H9 (cell line): ENCODE data around the gene RRBP1. TPM values are rescaled to one million over a fixed set of nuclear protein-coding genes. Genes with fewer than 3 reads are reported as not detected.

Experiments
- DNase-seq: peaks from one replicate; pipeline ENCODE4 v3.0.0-alpha.2; 2017
- H2AFZ ChIP-seq: one replicate; pipeline ENCODE4 v1.6.1; 2013; ENCODE audit warnings: mild to moderate bottlenecking, low read length, control low read depth, moderate library complexity
- H2AK5ac ChIP-seq: 2 replicates; pipeline ENCODE4 v1.6.1; 2013; ENCODE audit warnings: low read length, control low read depth, mixed read lengths; ENCODE audit not compliant: insufficient read length
- H2BK120ac ChIP-seq: one replicate; pipeline ENCODE4 v1.6.1; 2013; ENCODE audit warnings: low read depth, mild to moderate bottlenecking, low read length, control low read depth, inconsistent platforms; ENCODE audit not compliant: poor library complexity, severe bottlenecking
- H2BK12ac ChIP-seq: 2 replicates; pipeline ENCODE4 v1.6.1; 2013; ENCODE audit warnings: low read length, control low read depth, mixed read lengths, low read depth; ENCODE audit not compliant: insufficient read length
- H2BK15ac ChIP-seq: 2 replicates; pipeline ENCODE4 v1.6.1; 2013; ENCODE audit warnings: low read depth, low read length, control low read depth
- H2BK20ac ChIP-seq: one replicate; pipeline ENCODE4 v1.6.1; 2013; ENCODE audit warnings: low read depth, mild to moderate bottlenecking, low read length, control low read depth, inconsistent platforms; ENCODE audit not compliant: poor library complexity, severe bottlenecking
- H2BK5ac ChIP-seq: 2 replicates; pipeline ENCODE4 v1.6.1; 2013; ENCODE audit warnings: low read length, control low read depth, mixed read lengths; ENCODE audit not compliant: insufficient read length
- H3K14ac ChIP-seq: 2 replicates; pipeline ENCODE4 v1.6.1; 2013; ENCODE audit warnings: low read length, control low read depth; ENCODE audit not compliant: insufficient read depth
- H3K18ac ChIP-seq: 2 replicates; pipeline ENCODE4 v1.6.1; 2013; ENCODE audit warnings: low read depth, mild to moderate bottlenecking, mixed read lengths, low read length, control low read depth; ENCODE audit not compliant: insufficient read length
- H3K23ac ChIP-seq: 2 replicates; pipeline ENCODE4 v1.6.1; 2013; ENCODE audit warnings: low read length, control low read depth, mixed read lengths, low read depth; ENCODE audit not compliant: insufficient read length
- H3K23me2 ChIP-seq: 2 replicates; pipeline ENCODE4 v1.6.1; 2013; ENCODE audit warnings: low read depth, mild to moderate bottlenecking, mixed read lengths, low read length, control low read depth; ENCODE audit not compliant: insufficient read length, poor library complexity, severe bottlenecking
- H3K27ac ChIP-seq: 2 replicates; pipeline ENCODE4 v1.5.1; 2013; ENCODE audit warnings: low read length, control low read depth, mixed read lengths, low read depth; ENCODE audit not compliant: insufficient read length
- H3K27me3 ChIP-seq: 2 replicates; pipeline ENCODE4 v1.6.1; 2013; ENCODE audit warnings: low read length, control low read depth, inconsistent platforms; ENCODE audit not compliant: insufficient read depth
- H3K4ac ChIP-seq: 2 replicates; pipeline ENCODE4 v1.6.1; 2013; ENCODE audit warnings: low read depth, mild to moderate bottlenecking, control low read depth, inconsistent platforms, low read length, moderate library complexity
- H3K4me1 ChIP-seq: 2 replicates; pipeline ENCODE4 v1.6.1; 2013; ENCODE audit warnings: low read length, control low read depth, inconsistent platforms; ENCODE audit not compliant: insufficient read depth
- H3K4me2 ChIP-seq: 2 replicates; pipeline ENCODE4 v1.6.1; 2013; ENCODE audit warnings: low read length, control low read depth, mixed read lengths; ENCODE audit not compliant: insufficient read length, insufficient read depth
- H3K56ac ChIP-seq: 2 replicates; pipeline ENCODE4 v1.6.1; 2013; ENCODE audit warnings: low read depth, mild to moderate bottlenecking, mixed read lengths, low read length, control low read depth; ENCODE audit not compliant: insufficient read length
- H3K79me1 ChIP-seq: 2 replicates; pipeline ENCODE4 v1.6.1; 2013; ENCODE audit warnings: low read depth, mild to moderate bottlenecking, moderate library complexity, low read length, control low read depth, inconsistent platforms; ENCODE audit not compliant: insufficient read depth, poor library complexity, severe bottlenecking
- H3K79me2 ChIP-seq: 2 replicates; pipeline ENCODE4 v1.6.1; 2013; ENCODE audit warnings: low read length, control low read depth, inconsistent platforms; ENCODE audit not compliant: insufficient read depth
- H3K9ac ChIP-seq: 2 replicates; pipeline ENCODE4 v1.6.1; 2013; ENCODE audit warnings: low read length, control low read depth, mixed read lengths; ENCODE audit not compliant: insufficient read length; ENCODE audit errors: extremely low read depth
- H3K9me3 ChIP-seq: one replicate; pipeline ENCODE4 v1.6.1; 2013; ENCODE audit warnings: low read depth, low read length, inconsistent platforms; ENCODE audit not compliant: control insufficient read depth
- H3T11ph ChIP-seq: one replicate; pipeline ENCODE4 v1.6.1; 2013; ENCODE audit warnings: mild to moderate bottlenecking, low read length, control low read depth, inconsistent platforms
- H4K20me1 ChIP-seq: one replicate; pipeline ENCODE4 v1.6.1; 2013; ENCODE audit not compliant: control insufficient read depth, insufficient read length, insufficient read depth
- H4K5ac ChIP-seq: 2 replicates; pipeline ENCODE4 v1.6.1; 2013; ENCODE audit warnings: low read depth, mild to moderate bottlenecking, mixed read lengths, low read length, control low read depth; ENCODE audit not compliant: insufficient read length
- H4K8ac ChIP-seq: replicated peaks from 2 replicates; pipeline ENCODE4 v1.6.1; 2013; ENCODE audit warnings: low read length, control low read depth, mixed read lengths, low read depth; ENCODE audit not compliant: insufficient read length
- H4K91ac ChIP-seq: 2 replicates; pipeline ENCODE4 v1.6.1; 2013; ENCODE audit warnings: low read depth, mild to moderate bottlenecking, moderate library complexity, mixed read lengths, low read length, control low read depth; ENCODE audit not compliant: insufficient read length
- H3K27ac Mint-ChIP-seq, 3 experiments: 2 replicates in 2 of 3; 3 replicates in 1 of 3; pipeline ENCODE4 v1.8.0; 2020 to 2021; ENCODE audit warnings: mixed read lengths in 3 of 3, mild to moderate bottlenecking in 1 of 3, moderate library complexity in 1 of 3
- H3K27me3 Mint-ChIP-seq: 2 replicates; pipeline ENCODE4 v1.8.0; 2021; ENCODE audit warnings: low read depth, mild to moderate bottlenecking, moderate library complexity, mixed read lengths
- H3K36me3 Mint-ChIP-seq, 3 experiments: 2 replicates in 2 of 3; 3 replicates in 1 of 3; pipeline ENCODE4 v1.8.0; 2020 to 2021; ENCODE audit warnings: low read depth in 3 of 3, mixed read lengths in 3 of 3; ENCODE audit not compliant: insufficient read depth in 1 of 3
- H3K4me1 Mint-ChIP-seq, 2 experiments: 2 replicates each; pipeline ENCODE4 v1.8.0; 2020; ENCODE audit warnings: mixed read lengths in 2 of 2
- H3K4me3 Mint-ChIP-seq, 2 experiments: 2 replicates in 1 of 2; 3 replicates in 1 of 2; pipeline ENCODE4 v1.8.0; 2020 to 2021; ENCODE audit warnings: mild to moderate bottlenecking in 2 of 2, mixed read lengths in 2 of 2, moderate library complexity in 1 of 2
- H3K9me3 Mint-ChIP-seq, 2 experiments: 2 replicates in 1 of 2; 3 replicates in 1 of 2; pipeline ENCODE4 v1.8.0; 2020; ENCODE audit warnings: mild to moderate bottlenecking in 2 of 2, mixed read lengths in 2 of 2, moderate library complexity in 1 of 2
- WGBS: extraction: QIAGEN DNeasy Blood & Tissue Kit; methylation state at CpG from one replicate; pipeline ENCODE4 v1.1.7; 2013; ENCODE audit warnings: missing lambda C conversion rate, low lambda C conversion rate, mixed read lengths; ENCODE audit not compliant: insufficient read length; ENCODE audit errors: extremely low coverage; 5-methylcytosine and 5-hydroxymethylcytosine counted together
- total RNA-seq: library from RNA; stranded (reverse); gene quantifications from 2 replicates; pipeline ENCODE4 v1.2.1, GENCODE V29; 2021
- TF ChIP-seq, protein P1 (sequence below): fragments of 200-600 bp; sonication (generic); conservative IDR thresholded peaks from 3 replicates; pipeline ENCODE4 v1.8.0; 2021; ENCODE audit warnings: antibody characterized with exemption, mild to moderate bottlenecking

The RRBP1 gene
- total RNA-seq, 1 experiment from 2014 or later, result 97.8 TPM

DNA sequence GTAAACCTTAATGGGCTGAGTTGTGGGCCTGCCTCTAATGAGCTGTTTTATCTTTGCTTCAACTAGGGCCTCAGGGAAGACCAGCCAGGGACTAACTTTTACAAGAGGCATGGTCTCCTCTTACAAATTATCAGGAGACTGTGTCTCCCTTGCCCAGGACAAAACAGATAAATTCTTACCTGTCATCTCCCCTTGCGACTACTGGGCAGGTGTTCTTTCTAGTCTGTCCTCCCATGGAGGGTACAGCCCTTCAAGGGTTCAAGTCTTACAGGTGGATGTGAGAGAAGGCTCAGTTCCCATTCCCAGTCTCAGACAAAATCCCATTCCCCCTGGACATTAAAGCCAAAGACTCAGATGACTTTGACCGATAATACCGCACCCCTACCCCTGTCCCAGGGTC lies 13.6 kb downstream of the RRBP1 start:
- Mint-ChIP-seq H3K9me3 (no peaks in the 10 kb centered on the region), H3K27ac (peak overlapping the region in 1 of 3 experiments; percentile 45; a peak in 2 of 7 replicates), H3K36me3 (peaks cover 2 to 9% (median 4%) of the 10 kb centered on the region in 3 experiments; a peak in 3 of 7 replicates), H3K27me3 (no peaks in the 10 kb centered on the region), H3K4me1 (peaks cover 25 to 38% of the 10 kb centered on the region in 2 experiments), H3K4me3 (no peak overlapping the region)
- no peak overlapping the region for H3K14ac ChIP-seq
- H2BK120ac ChIP-seq, result no peak overlapping the region
- no peaks in the 10 kb centered on the region for H3K23me2 ChIP-seq
- no peak overlapping the region for H3K56ac ChIP-seq
- no peak overlapping the region for H2AK5ac ChIP-seq
- H2BK20ac ChIP-seq, result no peak overlapping the region
- no peak overlapping the region for H3K18ac ChIP-seq
- no peak overlapping the region for H3K23ac ChIP-seq
- no peak overlapping the region for H2BK12ac ChIP-seq
- no CpG with 5 or more reads among the region's 3 CpGs for WGBS
- peaks cover 20% of the 10 kb centered on the region; the same call in 1 of the 2 replicates for H3K79me2 ChIP-seq
- H3K9me3 ChIP-seq, result no peaks in the 10 kb centered on the region
- H4K20me1 ChIP-seq, result no peaks in the 10 kb centered on the region
- no peaks in the 10 kb centered on the region for H3K27me3 ChIP-seq
- no peak overlapping the region for H3K27ac ChIP-seq
- H4K5ac ChIP-seq, result no peak overlapping the region
- H3K9ac ChIP-seq, result no peak overlapping the region
- TF ChIP-seq, protein P1, sequence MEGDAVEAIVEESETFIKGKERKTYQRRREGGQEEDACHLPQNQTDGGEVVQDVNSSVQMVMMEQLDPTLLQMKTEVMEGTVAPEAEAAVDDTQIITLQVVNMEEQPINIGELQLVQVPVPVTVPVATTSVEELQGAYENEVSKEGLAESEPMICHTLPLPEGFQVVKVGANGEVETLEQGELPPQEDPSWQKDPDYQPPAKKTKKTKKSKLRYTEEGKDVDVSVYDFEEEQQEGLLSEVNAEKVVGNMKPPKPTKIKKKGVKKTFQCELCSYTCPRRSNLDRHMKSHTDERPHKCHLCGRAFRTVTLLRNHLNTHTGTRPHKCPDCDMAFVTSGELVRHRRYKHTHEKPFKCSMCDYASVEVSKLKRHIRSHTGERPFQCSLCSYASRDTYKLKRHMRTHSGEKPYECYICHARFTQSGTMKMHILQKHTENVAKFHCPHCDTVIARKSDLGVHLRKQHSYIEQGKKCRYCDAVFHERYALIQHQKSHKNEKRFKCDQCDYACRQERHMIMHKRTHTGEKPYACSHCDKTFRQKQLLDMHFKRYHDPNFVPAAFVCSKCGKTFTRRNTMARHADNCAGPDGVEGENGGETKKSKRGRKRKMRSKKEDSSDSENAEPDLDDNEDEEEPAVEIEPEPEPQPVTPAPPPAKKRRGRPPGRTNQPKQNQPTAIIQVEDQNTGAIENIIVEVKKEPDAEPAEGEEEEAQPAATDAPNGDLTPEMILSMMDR, result no peak
- H3K4me2 ChIP-seq, result no peak overlapping the region
- H3K79me1 ChIP-seq, result peaks cover 16% of the 10 kb centered on the region
- H4K91ac ChIP-seq, result no peak overlapping the region
- H3K4me1 ChIP-seq, result peaks cover 2% of the 10 kb centered on the region
- H2BK5ac ChIP-seq, result no peak overlapping the region
- H2BK15ac ChIP-seq, result no peak overlapping the region
- H4K8ac ChIP-seq, result no peak overlapping the region
- H3K4ac ChIP-seq, result no peak overlapping the region
- DNase-seq, result no peak
- H2AFZ ChIP-seq, result no peak overlapping the region
- H3T11ph ChIP-seq, result no peak overlapping the region
